Breast epithelium (tissue), 4 donors: ENCODE data around the gene ARHGEF17. TPM values are rescaled to one million over a fixed set of nuclear protein-coding genes. Genes with fewer than 3 reads are reported as not detected.

Experiments used
- DNase-seq, 2 donors: peaks; one replicate each; pipeline ENCODE4 v3.0.0-alpha.2; 2019; ENCODE audit warnings: low spot score in 2 of 2
- H3K27ac ChIP-seq, 2 donors: fragments of 200-600 bp; sonication (generic) in 1 of 2; one replicate each; pipeline ENCODE4 v1.5.1; 2016 to 2019; ENCODE audit warnings: mild to moderate bottlenecking in 1 of 2
- H3K27me3 ChIP-seq, 2 donors: fragments of 200-600 bp; sonication (generic) in 1 of 2; one replicate each; pipeline versions ENCODE4 v1.5.1 to v1.6.0; 2017 to 2019; ENCODE audit warnings: control low read depth in 1 of 2, mild to moderate bottlenecking in 1 of 2
- H3K36me3 ChIP-seq: fragments of 200-600 bp; one replicate; pipeline ENCODE4 v1.5.1; 2019
- H3K4me1 ChIP-seq, 2 donors: fragments of 200-600 bp; sonication (generic); one replicate each; pipeline ENCODE4 v1.5.1; 2016 to 2019; ENCODE audit warnings: control low read depth in 1 of 2
- H3K4me3 ChIP-seq, 3 donors: fragments of 200-600 bp; sonication (generic); 1 replicate in 2 of 3; 2 replicates in 1 of 3; pipeline ENCODE4 v1.5.1; 2016 to 2019; ENCODE audit warnings: mild to moderate bottlenecking in 3 of 3, moderate library complexity in 2 of 3
- H3K9me3 ChIP-seq, 2 donors: fragments of 200-600 bp; sonication (generic) in 1 of 2; one replicate each; pipeline ENCODE4 v1.5.1; 2016 to 2019; ENCODE audit warnings: control low read depth in 1 of 2
- CTCF ChIP-seq, 3 donors: fragments of 450-650 bp; IDR thresholded peaks; one replicate each; pipeline ENCODE4 v1.5.1; 2016 to 2017; ENCODE audit warnings: antibody characterized with exemption in 3 of 3, mild to moderate bottlenecking in 3 of 3, moderate library complexity in 3 of 3
- POLR2A ChIP-seq: fragments of 450-650 bp; IDR thresholded peaks from one replicate; pipeline ENCODE4 v1.6.1; 2016; ENCODE audit warnings: antibody characterized with exemption, mild to moderate bottlenecking, moderate library complexity
- POLR2AphosphoS5 ChIP-seq, 3 donors: sonication (generic); formaldehyde crosslinking; IDR thresholded peaks; one replicate each; pipeline ENCODE4 v1.6.1; 2017; ENCODE audit warnings: antibody characterized with exemption in 3 of 3
- intact Hi-C: fragments of 100-400 bp; cut with DNase I; formaldehyde crosslinking; loops from one replicate; pipeline ENCODE4 v1.15.1; 2023; ENCODE audit warnings: low total_unique reads
- total RNA-seq, 3 donors: library from RNA; depleted of rRNA; stranded (reverse); fragments of >200 nt; gene quantifications; one replicate each; pipeline ENCODE4 v1.1.0, GENCODE V29; 2016

Gene ARHGEF17
- total RNA-seq, 3 donors from 2014 or later: 28.8 to 54.7 (median 38.2) TPM

GRCh38 chr11:73355109-73355508 lies 47.0 kb downstream of the ARHGEF17 start:
- intact Hi-C loops: no loop called here
- no peak for DNase-seq
- TF ChIP-seq POLR2A (no peak), POLR2AphosphoS5 (IDR thresholded peaks at IDR 0.05) (no peak), CTCF (IDR thresholded peaks at IDR 0.05) (no peak)
- Histone ChIP-seq H3K36me3 (no peaks in the 10 kb centered on the region), H3K27ac (no peak overlapping the region), H3K4me1 (no peaks in the 10 kb centered on the region), H3K4me3 (no peak overlapping the region), H3K27me3 (no peaks in the 10 kb centered on the region), H3K9me3 (no peaks in the 10 kb centered on the region)

DNA sequence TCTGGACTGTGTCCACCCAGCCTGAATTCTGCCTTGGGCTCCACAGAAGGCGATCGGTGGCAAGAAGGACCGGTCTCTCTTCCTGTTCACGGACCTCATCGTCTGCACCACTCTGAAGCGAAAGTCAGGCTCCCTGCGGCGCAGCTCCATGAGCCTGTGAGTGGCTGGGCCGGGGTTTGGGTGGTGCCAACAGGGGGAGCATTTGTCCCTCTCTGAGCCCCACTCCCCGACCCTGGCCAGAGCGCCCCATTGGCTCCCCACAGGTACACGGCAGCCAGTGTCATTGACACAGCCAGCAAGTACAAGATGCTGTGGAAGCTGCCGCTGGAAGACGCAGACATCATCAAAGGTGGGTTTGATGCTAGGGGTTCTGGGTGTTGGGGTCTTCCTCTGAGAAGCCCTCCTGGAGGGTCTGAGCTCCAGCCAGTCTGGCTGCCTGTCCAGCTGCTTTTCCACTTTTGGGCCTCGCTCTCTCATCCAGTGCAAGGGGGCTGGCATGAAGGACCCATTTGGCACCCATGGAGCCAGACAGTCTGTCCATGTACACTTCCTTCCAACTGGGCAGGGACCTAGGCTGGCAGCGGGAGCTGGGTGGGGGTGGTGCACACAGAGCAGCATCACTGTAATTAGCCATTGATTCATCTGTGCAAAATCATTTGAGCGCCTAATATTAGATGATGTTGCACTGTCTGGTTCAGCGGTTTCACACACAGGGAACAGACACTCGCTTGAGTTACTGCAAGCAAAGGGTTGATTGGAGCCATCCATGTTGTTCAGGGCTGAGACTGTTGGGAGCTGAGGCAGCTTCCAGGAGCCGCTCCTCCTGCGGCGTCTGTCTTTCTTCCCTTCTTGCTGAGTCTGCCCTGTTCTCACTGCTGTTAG lies 49.1 kb downstream of the ARHGEF17 start:
- Histone ChIP-seq H3K9me3 (no peaks in the 10 kb centered on the region), H3K27me3 (no peaks in the 10 kb centered on the region), H3K4me3 (no peak overlapping the region), H3K36me3 (no peaks in the 10 kb centered on the region), H3K4me1 (no peaks in the 10 kb centered on the region), H3K27ac (no peak overlapping the region)
- DNase-seq: no peak
- TF ChIP-seq POLR2AphosphoS5 (IDR thresholded peaks at IDR 0.05) (no peak), CTCF (IDR thresholded peaks at IDR 0.05) (no peak), POLR2A (no peak)
- intact Hi-C loops: no loop called here

DNA sequence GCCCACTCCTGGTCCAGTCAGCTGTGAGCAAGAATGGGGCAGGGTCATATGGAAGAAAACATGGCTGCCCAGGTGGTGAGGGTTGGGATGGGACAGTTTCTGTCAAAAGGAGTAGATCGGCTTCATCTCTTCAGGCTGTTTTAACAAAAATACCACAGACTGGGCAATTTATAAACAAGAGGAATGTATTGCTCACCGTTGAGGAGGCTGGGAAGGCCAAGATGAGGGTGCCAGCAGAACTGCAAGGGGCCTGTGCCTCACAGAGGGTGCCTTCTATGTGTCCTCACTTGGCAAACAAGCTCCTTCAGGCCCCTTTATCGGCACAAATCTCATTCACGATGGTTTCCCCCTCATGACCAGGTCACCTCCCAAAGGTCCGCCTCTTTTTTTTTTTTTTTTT lies 50.0 kb downstream of the ARHGEF17 start:
- Histone ChIP-seq H3K4me1 (no peaks in the 10 kb centered on the region), H3K4me3 (no peak overlapping the region), H3K27ac (no peak overlapping the region), H3K27me3 (no peaks in the 10 kb centered on the region), H3K36me3 (no peaks in the 10 kb centered on the region), H3K9me3 (no peaks in the 10 kb centered on the region)
- no peak for TF ChIP-seq POLR2A
- no peak for TF ChIP-seq CTCF (IDR thresholded peaks at IDR 0.05)
- TF ChIP-seq POLR2AphosphoS5 (IDR thresholded peaks at IDR 0.05): no peak
- intact Hi-C loops: no loop called here
- DNase-seq: no peak

- Histone ChIP-seq H3K9me3 (no peaks in the 10 kb centered on the region), H3K4me1 (no peaks in the 10 kb centered on the region), H3K27ac (peak overlapping the region; percentile 52 to 79), H3K4me3 (peak overlapping the region in 1 of 3 donors; percentile 43), H3K27me3 (no peaks in the 10 kb centered on the region), H3K36me3 (peaks cover 6% of the 10 kb centered on the region)
- no peak for DNase-seq
- intact Hi-C loops: no loop called here
- TF ChIP-seq CTCF (IDR thresholded peaks at IDR 0.05): no peak
- TF ChIP-seq POLR2A: no peak
- TF ChIP-seq POLR2AphosphoS5 (IDR thresholded peaks at IDR 0.05): peak in 1 of 3 donors; percentile 13
These were observed 51.3 kb downstream of the ARHGEF17 start for GRCh38 chr11:73359341-73359740.

GRCh38 chr11:73359930-73360742 lies 52.1 kb downstream of the ARHGEF17 start:
- H3K4me3 ChIP-seq: peak overlapping the region in 1 of 3 donors; percentile 43

More at GRCh38 chr11:73359930-73360742, 52.1 kb downstream of the ARHGEF17 start:
- H3K27me3 ChIP-seq: no peaks in the 10 kb centered on the region
- peaks cover 6% of the 10 kb centered on the region for H3K36me3 ChIP-seq
- DNase-seq: no peak
- H3K9me3 ChIP-seq: no peaks in the 10 kb centered on the region
- no peaks in the 10 kb centered on the region for H3K4me1 ChIP-seq
- intact Hi-C loops: no loop called here
- H3K27ac ChIP-seq: peak overlapping the region; percentile 52 to 79
- TF ChIP-seq POLR2AphosphoS5 (IDR thresholded peaks at IDR 0.05): no peak
- no peak for TF ChIP-seq POLR2A
- TF ChIP-seq CTCF (IDR thresholded peaks at IDR 0.05): no peak
